ENCODE results near the gene CORO2B. TPM values are rescaled to one million over a fixed set of nuclear protein-coding genes. Genes with fewer than 3 reads are reported as not detected.

CORO2B gene
- total and polyA plus RNA-seq, 2 of the 13 experiments (the other 11 are each of a cell fraction or from before 2014, with no cell fraction given): 0.35 to 0.63 TPM

DNA sequence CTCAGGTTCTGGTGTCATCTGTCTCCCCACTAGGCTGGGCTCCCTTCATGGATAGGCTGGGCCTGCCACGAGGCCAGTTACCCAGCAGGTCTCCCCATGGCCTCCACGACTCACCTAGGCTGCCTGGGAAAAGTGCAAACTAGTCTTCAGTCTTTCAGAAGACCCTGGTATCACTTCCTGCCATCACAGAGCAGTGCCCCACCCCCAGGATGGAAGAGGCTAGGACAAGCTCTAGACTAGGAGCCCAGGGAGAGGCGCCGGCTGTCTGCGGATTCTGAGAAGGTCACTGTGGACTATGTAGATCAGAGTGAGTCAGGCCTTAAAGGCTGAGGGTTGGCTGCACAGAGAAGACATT is 63.7 kb downstream of the CORO2B start:
- H3K9ac ChIP-seq (ENCODE audit: insufficient read depth, low read depth, low read length): no peak overlapping the region
- H3K4me1 ChIP-seq (ENCODE audit: insufficient read depth, low read length): no peaks in the 10 kb centered on the region
- WGBS (ENCODE audit: low lambda C conversion rate): 54% methylated on average over 3 of the region's 5 CpGs
- H3K79me2 ChIP-seq (ENCODE audit: insufficient read depth, low read length): no peaks in the 10 kb centered on the region
- no peaks in the 10 kb centered on the region; a peak in 1 of 5 replicates for H3K27me3 ChIP-seq (ENCODE audit: control insufficient read depth in 1 of 2, insufficient read depth in 2 of 2, low read length in 2 of 2)
- FAIRE-seq (no peak), ATAC-seq (no peak), DNase-seq (ENCODE audit: low spot score) (no peak)
- intact Hi-C loops (cut with micrococcal nuclease; ENCODE audit: unreplicated experiment) (no loop called here), in situ Hi-C loops (cut with HindIII; ENCODE audit: extremely low pct_ligation_motif_present, low pct_unique_long_range_greater_than_20kb) (no loop called here)
- no peaks in the 10 kb centered on the region for H3K36me3 ChIP-seq (replicated peaks in 1 of 2; ENCODE audit: control insufficient read depth in 1 of 2, insufficient read depth in 2 of 2, low read length in 2 of 2)
- H2AFZ ChIP-seq (ENCODE audit: low read length): no peak overlapping the region
- CTCF ChIA-PET (ENCODE audit: low intra/inter-chr PET ratio, low total read pairs): no interaction called here
- BruUV-seq (replicated peaks): no TSS peak
- no peak overlapping the region for H3K27ac ChIP-seq (ENCODE audit: extremely low read length, insufficient read depth, low read length)
- POLR2A ChIA-PET: no interaction called here
- H3K4me2 ChIP-seq (ENCODE audit: low read depth, low read length): no peak overlapping the region
- H3K9me3 ChIP-seq (ENCODE audit: low read length): no peaks in the 10 kb centered on the region
- no peak overlapping the region for H3K4me3 ChIP-seq (replicated peaks in 1 of 3; ENCODE audit: insufficient read depth in 1 of 3, low read depth in 2 of 3, low read length in 3 of 3)
- no peaks in the 10 kb centered on the region for H4K20me1 ChIP-seq (ENCODE audit: insufficient read depth, low read length)
- TF ChIP-seq GPN1 (CRISPR knock-in tag; IDR thresholded peaks at IDR 0.05; ENCODE audit: borderline replicate concordance) (no peak), ZBTB33 (CRISPR knock-in tag; IDR thresholded peaks at IDR 0.05) (no peak), RBM22 (optimal IDR thresholded peaks at IDR 0.05; ENCODE audit: low read length) (no peak), RNF219 (CRISPR knock-in tag; IDR thresholded peaks at IDR 0.05) (no peak), ZNF740 (CRISPR knock-in tag; IDR thresholded peaks at IDR 0.05) (no peak)
- TF ChIP-seq, protein P1, sequence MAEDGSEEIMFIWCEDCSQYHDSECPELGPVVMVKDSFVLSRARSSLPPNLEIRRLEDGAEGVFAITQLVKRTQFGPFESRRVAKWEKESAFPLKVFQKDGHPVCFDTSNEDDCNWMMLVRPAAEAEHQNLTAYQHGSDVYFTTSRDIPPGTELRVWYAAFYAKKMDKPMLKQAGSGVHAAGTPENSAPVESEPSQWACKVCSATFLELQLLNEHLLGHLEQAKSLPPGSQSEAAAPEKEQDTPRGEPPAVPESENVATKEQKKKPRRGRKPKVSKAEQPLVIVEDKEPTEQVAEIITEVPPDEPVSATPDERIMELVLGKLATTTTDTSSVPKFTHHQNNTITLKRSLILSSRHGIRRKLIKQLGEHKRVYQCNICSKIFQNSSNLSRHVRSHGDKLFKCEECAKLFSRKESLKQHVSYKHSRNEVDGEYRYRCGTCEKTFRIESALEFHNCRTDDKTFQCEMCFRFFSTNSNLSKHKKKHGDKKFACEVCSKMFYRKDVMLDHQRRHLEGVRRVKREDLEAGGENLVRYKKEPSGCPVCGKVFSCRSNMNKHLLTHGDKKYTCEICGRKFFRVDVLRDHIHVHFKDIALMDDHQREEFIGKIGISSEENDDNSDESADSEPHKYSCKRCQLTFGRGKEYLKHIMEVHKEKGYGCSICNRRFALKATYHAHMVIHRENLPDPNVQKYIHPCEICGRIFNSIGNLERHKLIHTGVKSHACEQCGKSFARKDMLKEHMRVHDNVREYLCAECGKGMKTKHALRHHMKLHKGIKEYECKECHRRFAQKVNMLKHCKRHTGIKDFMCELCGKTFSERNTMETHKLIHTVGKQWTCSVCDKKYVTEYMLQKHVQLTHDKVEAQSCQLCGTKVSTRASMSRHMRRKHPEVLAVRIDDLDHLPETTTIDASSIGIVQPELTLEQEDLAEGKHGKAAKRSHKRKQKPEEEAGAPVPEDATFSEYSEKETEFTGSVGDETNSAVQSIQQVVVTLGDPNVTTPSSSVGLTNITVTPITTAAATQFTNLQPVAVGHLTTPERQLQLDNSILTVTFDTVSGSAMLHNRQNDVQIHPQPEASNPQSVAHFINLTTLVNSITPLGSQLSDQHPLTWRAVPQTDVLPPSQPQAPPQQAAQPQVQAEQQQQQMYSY (CRISPR knock-in tag; IDR thresholded peaks at IDR 0.05): no peak
- TF ChIP-seq, protein P2, sequence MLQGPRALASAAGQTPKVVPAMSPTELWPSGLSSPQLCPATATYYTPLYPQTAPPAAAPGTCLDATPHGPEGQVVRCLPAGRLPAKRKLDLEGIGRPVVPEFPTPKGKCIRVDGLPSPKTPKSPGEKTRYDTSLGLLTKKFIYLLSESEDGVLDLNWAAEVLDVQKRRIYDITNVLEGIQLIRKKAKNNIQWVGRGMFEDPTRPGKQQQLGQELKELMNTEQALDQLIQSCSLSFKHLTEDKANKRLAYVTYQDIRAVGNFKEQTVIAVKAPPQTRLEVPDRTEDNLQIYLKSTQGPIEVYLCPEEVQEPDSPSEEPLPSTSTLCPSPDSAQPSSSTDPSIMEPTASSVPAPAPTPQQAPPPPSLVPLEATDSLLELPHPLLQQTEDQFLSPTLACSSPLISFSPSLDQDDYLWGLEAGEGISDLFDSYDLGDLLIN (CRISPR knock-in tag; IDR thresholded peaks at IDR 0.05; ENCODE audit: borderline replicate concordance): no peak

All from HepG2 (cell line).